HEK293T (cell line): ENCODE data around the gene SLC8A1.

ENCODE experiments used
- CTCF ChIA-PET: fragments of 350-600 bp; formaldehyde crosslinking; extraction: SDS; loops from one replicate; lab custom pipeline; 2021; ENCODE audit warnings: antibody characterized with exemption, inconsistent platforms; lab: Yijun Ruan, JAX
- POLR2A ChIA-PET: fragments of 350-600 bp; formaldehyde crosslinking; extraction: SDS; loops from one replicate; lab custom pipeline; 2020; ENCODE audit warnings: antibody characterized with exemption, inconsistent platforms; lab: Yijun Ruan, JAX
- DNase-seq: peaks from one replicate; pipeline ENCODE4 v3.0.0; 2012; ENCODE audit warnings: mixed read lengths; ENCODE audit errors: extremely low spot score
- ARNT ChIP-seq: fragments of 450-650 bp; IDR thresholded peaks from 2 replicates; pipeline ENCODE4 v1.6.1; 2017; ENCODE audit warnings: mild to moderate bottlenecking
- CTBP1 ChIP-seq: fragments of 450-650 bp; IDR thresholded peaks from 2 replicates; pipeline ENCODE4 v1.6.1; 2016; ENCODE audit warnings: borderline replicate concordance
- ELF4 ChIP-seq: fragments of 450-650 bp; IDR thresholded peaks from 2 replicates; pipeline ENCODE4 v1.6.1; 2017; ENCODE audit warnings: antibody characterized with exemption
- FOXA1 ChIP-seq: fragments of 450-650 bp; IDR thresholded peaks from 2 replicates; pipeline ENCODE4 v1.6.1; 2016; ENCODE audit warnings: mild to moderate bottlenecking
- FOXK2 ChIP-seq: fragments of 450-650 bp; IDR thresholded peaks from 2 replicates; pipeline ENCODE4 v1.6.1; 2016; ENCODE audit warnings: mild to moderate bottlenecking
- FOXM1 ChIP-seq: fragments of 450-650 bp; IDR thresholded peaks from 2 replicates; pipeline ENCODE4 v1.6.1; 2017; ENCODE audit warnings: mild to moderate bottlenecking, borderline replicate concordance
- HDGF ChIP-seq: fragments of 450-650 bp; IDR thresholded peaks from 2 replicates; pipeline ENCODE4 v1.6.1; 2017; ENCODE audit warnings: antibody characterized with exemption, borderline replicate concordance
- L3MBTL2 ChIP-seq: fragments of 450-650 bp; conservative IDR thresholded peaks from 2 replicates; pipeline ENCODE4 v1.6.1; 2016; ENCODE audit warnings: mild to moderate bottlenecking
- LEF1 ChIP-seq: fragments of 450-650 bp; IDR thresholded peaks from 2 replicates; pipeline ENCODE4 v1.6.1; 2017; ENCODE audit warnings: mild to moderate bottlenecking, borderline replicate concordance
- NFRKB ChIP-seq: fragments of 450-650 bp; IDR thresholded peaks from 2 replicates; pipeline ENCODE4 v1.6.1; 2016; ENCODE audit warnings: mild to moderate bottlenecking, moderate library complexity
- PKNOX1 ChIP-seq: fragments of 450-650 bp; IDR thresholded peaks from 2 replicates; pipeline ENCODE4 v1.6.1; 2016
- SP1 ChIP-seq: fragments of 450-650 bp; IDR thresholded peaks from 2 replicates; pipeline ENCODE4 v1.6.1; 2017
- SUZ12 ChIP-seq: fragments of 450-650 bp; IDR thresholded peaks from 2 replicates; pipeline ENCODE4 v1.6.1; 2016; ENCODE audit warnings: mild to moderate bottlenecking
- TARDBP ChIP-seq: fragments of 450-650 bp; IDR thresholded peaks from 2 replicates; pipeline ENCODE4 v1.6.1; 2016
- ZNF384 ChIP-seq: fragments of 450-650 bp; IDR thresholded peaks from 2 replicates; pipeline ENCODE4 v1.6.1; 2016

Gene SLC8A1

GRCh38 chr2:40321822-40322221 is 130.1 kb downstream of the SLC8A1 start:
- no peak for TF ChIP-seq ARNT
- DNase-seq, result no peak
- CTCF ChIA-PET, result no interaction called here
- POLR2A ChIA-PET, result no interaction called here

GRCh38 chr2:40321016-40321623 is 130.8 kb downstream of the SLC8A1 start:
- POLR2A ChIA-PET, result no interaction called here
- TF ChIP-seq TARDBP (no peak), CTBP1 (no peak), LEF1 (no peak), ZNF384 (no peak), ELF4 (no peak), FOXK2 (no peak), SP1 (no peak), L3MBTL2 (no peak), FOXA1 (no peak), HDGF (no peak), ARNT (no peak), NFRKB (no peak), PKNOX1 (no peak), SUZ12 (no peak), FOXM1 (no peak)
- CTCF ChIA-PET, result no interaction called here
- DNase-seq, result no peak

- ChIA-PET CTCF (interaction anchor here (1.0 kb wide), 1 partner anchor 236 kb away, joined by 3 read pairs; no protein-coding TSS in a partner anchor), POLR2A (no interaction called here)
- DNase-seq, result no peak
- TF ChIP-seq NFRKB, result no peak
- no peak for TF ChIP-seq ZNF384
- TF ChIP-seq L3MBTL2, result no peak
- TF ChIP-seq ELF4, result no peak
- TF ChIP-seq FOXM1, result no peak
Observed at GRCh38 chr2:40318921-40319320, 133.0 kb downstream of the SLC8A1 start.

GRCh38 chr2:40317761-40318160 is 134.1 kb downstream of the SLC8A1 start:
- ChIA-PET CTCF (no interaction called here), POLR2A (no interaction called here)
- TF ChIP-seq FOXK2 (no peak), L3MBTL2 (no peak), ARNT (no peak), PKNOX1 (no peak), FOXM1 (no peak), ELF4 (no peak)
- no peak for DNase-seq

GRCh38 chr2:40317046-40317445 is 134.8 kb downstream of the SLC8A1 start:
- ChIA-PET CTCF (no interaction called here), POLR2A (no interaction called here)
- TF ChIP-seq L3MBTL2 (no peak), PKNOX1 (no peak)
- DNase-seq, result no peak

GRCh38 chr2:40316620-40317019 is 135.3 kb downstream of the SLC8A1 start:
- no peak for TF ChIP-seq ELF4
- no peak for TF ChIP-seq SP1
- no peak for TF ChIP-seq SUZ12
- DNase-seq, result no peak
- POLR2A ChIA-PET, result no interaction called here
- CTCF ChIA-PET, result no interaction called here

GRCh38 chr2:40315683-40316082 is 136.2 kb downstream of the SLC8A1 start:
- no peak for TF ChIP-seq SP1
- no peak for TF ChIP-seq FOXM1
- no peak for TF ChIP-seq ARNT
- no peak for TF ChIP-seq ZNF384
- TF ChIP-seq TARDBP, result no peak
- TF ChIP-seq PKNOX1, result no peak
- TF ChIP-seq NFRKB, result no peak
- no peak for TF ChIP-seq SUZ12
- POLR2A ChIA-PET, result no interaction called here
- CTCF ChIA-PET, result interaction anchor here (0.7 kb wide), 1 partner anchor 29 kb away, joined by 3 read pairs; no protein-coding TSS in a partner anchor
- no peak for DNase-seq

- ChIA-PET CTCF (no interaction called here), POLR2A (no interaction called here)
- DNase-seq, result no peak
- no peak for TF ChIP-seq ARNT
- TF ChIP-seq FOXK2, result no peak
- no peak for TF ChIP-seq LEF1
- no peak for TF ChIP-seq L3MBTL2
Observed at GRCh38 chr2:40311026-40311425, 140.9 kb downstream of the SLC8A1 start.
